Esophagus mucosa (tissue), 1 donor: ENCODE results near the gene CEP85. TPM values are rescaled to one million over a fixed set of nuclear protein-coding genes. Genes with fewer than 3 reads are reported as not detected.

ENCODE experiments used
- ATAC-seq: fragments of 200-7000 bp; cut with Tn5 transposase; one replicate; pipeline ENCODE4 v1.9.1; 2020
- total RNA-seq: library from RNA; stranded (reverse); gene quantifications from one replicate; pipeline ENCODE4 v1.2.4, GENCODE V29; 2023
- donor health status: DM: yes; HTN: yes; CAD: no.

Gene CEP85
- total RNA-seq, 1 donor from 2014 or later: 8.7 TPM

DNA sequence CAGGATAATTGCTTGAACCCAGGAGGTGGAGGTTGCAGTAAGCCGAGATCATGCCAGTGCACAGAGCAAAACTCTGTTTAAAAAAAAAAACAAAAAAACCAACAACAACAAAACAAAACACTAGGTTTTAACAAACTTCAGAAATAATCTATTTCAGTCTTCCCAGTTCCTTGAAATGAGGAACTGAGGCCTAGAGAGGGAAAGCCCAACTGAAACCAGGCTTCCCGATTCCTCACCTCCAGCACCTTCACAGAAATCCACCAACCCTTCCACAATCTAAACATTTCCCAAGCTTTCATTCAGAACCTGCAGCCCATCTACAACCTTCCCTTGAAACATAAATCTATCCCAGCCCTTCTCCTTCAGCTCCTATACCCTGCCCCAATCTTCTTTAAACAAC is 83.1 kb downstream of the CEP85 start:
- ATAC-seq: no peak

DNA sequence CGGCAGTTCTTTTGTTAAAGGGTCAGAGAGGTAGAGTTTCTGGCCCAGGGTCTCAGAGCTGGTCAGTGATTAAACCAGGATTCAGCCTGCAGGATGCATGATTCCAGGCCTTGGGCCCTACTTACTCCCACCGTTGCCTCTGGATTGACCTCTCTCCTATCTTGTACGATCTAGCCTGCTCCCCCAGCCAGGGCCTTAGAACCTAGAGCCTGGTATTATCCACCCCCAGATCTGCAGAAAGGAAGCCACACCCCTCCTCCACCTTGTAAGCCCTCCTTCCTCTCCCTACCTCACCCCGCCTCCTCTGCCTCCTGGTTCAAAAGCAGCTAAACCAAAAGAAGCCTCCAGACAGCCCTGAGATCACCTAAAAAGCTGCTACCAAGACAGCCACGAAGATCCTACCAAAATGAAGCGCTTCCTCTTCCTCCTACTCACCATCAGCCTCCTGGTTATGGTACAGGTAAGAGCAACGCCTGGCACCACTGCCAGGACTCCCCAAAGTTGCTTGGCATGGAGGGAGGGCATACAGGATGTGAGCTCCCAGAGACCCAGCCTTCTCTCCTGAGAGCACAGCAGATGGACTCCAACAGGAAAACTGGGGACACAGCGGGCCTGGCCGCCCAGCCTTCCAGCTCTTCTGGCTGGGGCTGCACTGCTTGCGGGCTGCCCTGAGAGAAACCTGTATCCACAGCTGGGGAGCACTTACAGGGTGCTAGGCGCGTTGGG is 83.8 kb downstream of the CEP85 start, which contains the start of gene CD52:
Gene CD52, plus strand, starts transcription at position 347 of the 726 bp plus-strand sequence. Its CDS starts 60 bp downstream, at position 407.
- ATAC-seq: peak; percentile 19

DNA sequence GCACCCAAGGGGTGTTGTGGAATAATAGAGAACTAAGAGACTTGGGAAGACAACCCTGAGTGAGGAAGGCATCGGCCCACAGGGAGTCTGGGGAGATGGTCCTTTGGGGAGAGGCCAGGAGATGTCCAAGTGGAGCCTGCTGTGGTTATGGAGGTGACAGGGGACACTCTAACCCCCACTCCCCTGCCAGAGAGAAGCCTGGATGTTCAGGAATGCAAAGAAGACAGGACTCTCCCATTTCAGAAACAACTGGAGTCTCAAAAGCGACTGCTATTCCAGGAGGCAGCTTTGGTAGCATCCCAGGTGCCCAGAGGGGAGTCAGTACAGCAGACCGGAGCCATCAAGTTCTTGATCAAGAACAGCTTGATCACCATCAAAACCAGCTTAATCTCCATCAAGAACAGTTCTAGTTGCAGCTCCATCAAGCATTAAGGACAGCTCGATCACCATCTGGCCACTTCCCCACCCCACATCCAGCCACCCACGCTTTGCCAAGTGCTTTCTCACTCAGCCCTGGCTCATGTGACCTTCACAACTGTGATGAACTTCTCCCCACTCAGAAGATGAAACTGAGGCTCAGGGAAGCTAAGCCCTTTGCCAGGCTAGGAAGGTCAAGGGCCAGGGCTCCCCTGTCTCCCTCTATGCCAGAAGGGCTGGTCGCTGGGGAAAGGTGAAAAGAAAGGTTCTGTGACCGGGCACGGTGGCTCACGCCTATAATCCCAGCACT is 84.5 kb downstream of the CEP85 start:
- no peak for ATAC-seq

DNA sequence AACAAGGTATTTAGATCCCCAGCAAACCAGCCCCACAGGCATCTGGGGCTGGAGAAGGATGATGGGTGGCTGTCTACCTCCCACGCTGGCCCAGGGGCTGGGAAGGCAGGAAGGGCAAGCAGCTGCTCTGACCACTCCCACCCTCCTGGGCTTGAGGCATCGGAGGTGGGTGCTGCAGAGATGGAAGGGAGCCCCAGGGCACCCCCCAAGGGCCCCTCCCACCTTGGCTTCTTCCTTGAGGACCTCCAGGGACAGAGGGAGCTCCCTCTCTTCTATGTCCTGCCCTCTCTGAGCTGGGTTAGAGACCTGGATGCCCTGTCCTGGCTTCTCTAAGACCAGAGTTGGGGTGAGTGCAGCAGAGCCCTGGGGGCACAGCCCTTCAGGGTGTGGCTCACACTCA is 86.9 kb downstream of the CEP85 start:
- peak; percentile 3 for ATAC-seq

DNA sequence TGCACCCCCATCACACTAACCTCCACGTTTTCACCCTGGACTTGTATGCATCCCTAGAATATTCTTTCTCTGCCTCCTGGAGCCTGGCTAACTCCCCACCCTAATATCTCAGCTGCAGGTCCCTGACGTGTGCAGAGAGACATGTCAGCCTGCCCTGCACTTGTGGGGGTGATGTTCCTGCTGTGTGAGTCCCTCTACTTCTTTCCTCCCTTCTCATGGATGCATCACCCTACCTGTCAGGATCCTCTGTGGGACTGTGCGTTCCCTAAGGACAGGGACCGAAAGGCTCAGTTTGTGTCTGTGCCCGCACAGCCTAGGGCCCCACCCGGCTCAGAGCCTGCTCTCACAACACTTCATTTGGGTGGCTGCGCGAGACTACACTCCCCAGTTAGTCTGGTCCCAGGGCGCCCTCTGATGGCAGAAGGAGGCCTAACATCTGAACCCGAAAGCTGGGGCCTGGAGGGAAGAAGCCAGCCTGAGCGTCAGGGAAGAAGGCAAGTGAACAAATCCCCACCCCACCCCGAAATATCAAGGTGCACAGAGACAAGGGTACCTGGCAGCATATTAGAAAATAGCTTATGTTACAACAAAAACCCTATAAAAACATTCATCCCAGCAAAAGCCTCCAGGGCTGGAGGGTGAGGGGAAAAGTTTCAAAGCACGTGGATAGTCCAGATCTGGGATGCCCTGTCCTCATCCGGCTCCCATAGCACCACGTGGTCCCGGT is 87.5 kb downstream of the CEP85 start:
- ATAC-seq: peak; percentile 78

DNA sequence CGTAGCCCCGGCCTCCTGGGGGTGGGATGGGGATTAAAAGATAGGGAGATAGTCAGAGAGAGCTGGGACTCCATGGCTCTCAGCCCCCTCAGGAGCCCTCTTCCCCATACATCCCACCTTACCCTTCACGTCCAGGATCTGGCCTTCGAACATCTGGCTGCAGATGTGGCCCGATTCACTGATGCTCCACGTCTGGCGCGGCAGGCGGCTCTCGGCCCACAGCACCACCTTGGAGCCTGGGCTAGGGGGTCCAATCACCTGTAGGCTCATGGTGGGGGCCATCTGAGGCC is 88.0 kb downstream of the CEP85 start:
- peak; percentile 4 for ATAC-seq

DNA sequence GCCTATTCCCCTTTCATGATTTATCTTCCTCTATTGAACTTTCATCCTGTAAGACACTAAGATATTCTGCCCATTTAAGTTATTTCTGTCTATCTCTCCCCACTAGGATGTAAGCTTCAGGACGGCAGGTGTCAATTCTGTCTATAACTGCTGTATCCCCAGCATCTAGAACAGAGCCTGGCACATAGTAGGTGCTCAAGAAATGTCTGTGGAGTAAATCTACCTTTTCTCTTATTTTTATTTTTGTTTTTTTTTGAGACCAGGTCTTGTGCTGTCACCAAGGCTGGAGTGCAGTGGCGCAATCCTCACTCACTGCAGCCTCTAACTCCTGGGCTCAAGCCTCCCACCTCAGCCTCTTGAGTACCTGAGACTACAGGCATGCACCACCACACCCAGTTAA is 89.4 kb downstream of the CEP85 start:
- no peak for ATAC-seq

DNA sequence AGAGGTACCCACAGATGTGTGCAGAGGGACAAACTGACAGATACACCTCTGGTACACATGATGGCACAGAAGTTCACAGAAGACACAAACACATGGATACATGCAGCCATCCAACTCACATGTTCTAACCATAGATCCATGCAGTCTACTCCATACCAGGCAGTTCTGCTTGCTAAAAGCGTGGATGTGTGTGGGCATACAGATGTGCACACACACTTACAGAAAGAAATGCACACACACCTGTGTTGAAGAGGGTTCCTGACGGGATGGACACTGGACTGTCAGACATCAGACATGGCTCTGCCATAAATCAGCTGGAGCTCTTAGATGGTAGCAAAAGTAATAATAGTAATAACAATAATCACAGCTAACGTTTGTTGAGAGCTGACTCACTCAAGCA is 90.5 kb downstream of the CEP85 start:
- no peak for ATAC-seq

DNA sequence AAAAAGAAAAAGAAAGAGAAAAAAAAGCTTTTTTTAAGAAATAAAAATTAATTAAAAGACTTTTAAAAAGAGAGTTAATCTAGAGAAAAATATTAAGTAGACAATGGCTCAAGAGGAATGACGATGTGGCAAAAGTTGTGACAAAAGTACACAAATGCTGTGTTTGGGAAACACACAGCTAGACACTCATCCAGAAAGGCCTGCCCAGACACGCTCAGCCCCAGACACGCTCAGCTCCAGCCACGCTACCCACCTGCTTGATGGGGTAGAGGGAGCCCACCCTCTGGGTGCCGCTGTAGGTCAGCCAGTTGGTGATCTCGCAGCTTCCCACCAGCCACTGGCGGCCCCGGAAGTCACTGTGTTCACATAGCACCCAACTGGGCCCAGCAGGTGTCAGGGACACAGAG is 94.0 kb downstream of the CEP85 start:
- ATAC-seq: peak; percentile 51

Other genes starting within 250 kb of the CEP85 start
- 9.0 TPM for gene PAFAH2, start 236.1 kb upstream of the CEP85 start, total RNA-seq
- gene EXTL1, start 212.4 kb upstream of the CEP85 start, total RNA-seq: not detected
- not detected for gene SLC30A2, start 188.1 kb upstream of the CEP85 start, total RNA-seq
- not detected for gene TRIM63, start 166.6 kb upstream of the CEP85 start, total RNA-seq
- 8.2 TPM for gene PDIK1L, start 122.4 kb upstream of the CEP85 start, total RNA-seq
- gene FAM110D, start 75.1 kb upstream of the CEP85 start, total RNA-seq: 0.68 TPM
- not detected for gene C1orf232, start 65.2 kb upstream of the CEP85 start, total RNA-seq
- 37.9 TPM for gene ZNF593, start 64.3 kb upstream of the CEP85 start, total RNA-seq
- gene ZNF593OS, start 62.4 kb upstream of the CEP85 start, total RNA-seq: 0.16 TPM
- 19.7 TPM for gene CNKSR1, start 56.7 kb upstream of the CEP85 start, total RNA-seq
- gene CATSPER4, start 43.6 kb upstream of the CEP85 start, total RNA-seq: not detected
- 242 TPM for gene SH3BGRL3, start 45.9 kb downstream of the CEP85 start, total RNA-seq
- 7.2 TPM for gene UBXN11, start 72.4 kb downstream of the CEP85 start, total RNA-seq
- gene CD52, start 83.8 kb downstream of the CEP85 start, total RNA-seq: 7.5 TPM
- gene CRYBG2, start 119.9 kb downstream of the CEP85 start, total RNA-seq: 111 TPM
- not detected for gene ZNF683, start 138.6 kb downstream of the CEP85 start, total RNA-seq
- gene LIN28A, start 176.6 kb downstream of the CEP85 start, total RNA-seq: not detected
- 37.1 TPM for gene DHDDS, start 198.1 kb downstream of the CEP85 start, total RNA-seq
- gene HMGN2, start 238.2 kb downstream of the CEP85 start, total RNA-seq: 336 TPM